ENCODE data around the gene CEP44. TPM values are rescaled to one million over a fixed set of nuclear protein-coding genes. Genes with fewer than 3 reads are reported as not detected.

The CEP44 gene
- total and polyA plus RNA-seq, 10 of the 15 experiments (the other 5 are each of a cell fraction or from before 2014, with no cell fraction given), result 7.6 to 19.8 (median 14.2) TPM

DNA sequence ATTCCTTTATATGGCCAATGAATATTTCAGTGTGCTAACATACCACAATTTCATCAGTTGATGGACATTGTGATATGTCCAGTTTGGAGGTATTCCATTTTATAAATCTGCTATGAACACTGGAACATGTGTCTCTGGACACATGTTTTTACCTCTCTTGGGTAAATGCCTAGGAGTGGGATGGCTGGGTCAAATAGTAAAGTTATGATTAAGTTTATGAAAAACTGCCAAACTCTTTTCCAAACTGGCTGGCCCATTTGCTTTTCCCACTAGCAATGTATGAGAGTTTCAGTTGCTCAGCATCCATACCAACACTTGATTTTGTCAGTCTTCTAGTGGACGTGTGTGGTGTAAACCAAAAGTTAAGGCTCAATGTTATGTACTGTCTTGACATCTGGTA, 40.5 kb downstream of the CEP44 start (continued):
- TF ChIP-seq, protein P1, sequence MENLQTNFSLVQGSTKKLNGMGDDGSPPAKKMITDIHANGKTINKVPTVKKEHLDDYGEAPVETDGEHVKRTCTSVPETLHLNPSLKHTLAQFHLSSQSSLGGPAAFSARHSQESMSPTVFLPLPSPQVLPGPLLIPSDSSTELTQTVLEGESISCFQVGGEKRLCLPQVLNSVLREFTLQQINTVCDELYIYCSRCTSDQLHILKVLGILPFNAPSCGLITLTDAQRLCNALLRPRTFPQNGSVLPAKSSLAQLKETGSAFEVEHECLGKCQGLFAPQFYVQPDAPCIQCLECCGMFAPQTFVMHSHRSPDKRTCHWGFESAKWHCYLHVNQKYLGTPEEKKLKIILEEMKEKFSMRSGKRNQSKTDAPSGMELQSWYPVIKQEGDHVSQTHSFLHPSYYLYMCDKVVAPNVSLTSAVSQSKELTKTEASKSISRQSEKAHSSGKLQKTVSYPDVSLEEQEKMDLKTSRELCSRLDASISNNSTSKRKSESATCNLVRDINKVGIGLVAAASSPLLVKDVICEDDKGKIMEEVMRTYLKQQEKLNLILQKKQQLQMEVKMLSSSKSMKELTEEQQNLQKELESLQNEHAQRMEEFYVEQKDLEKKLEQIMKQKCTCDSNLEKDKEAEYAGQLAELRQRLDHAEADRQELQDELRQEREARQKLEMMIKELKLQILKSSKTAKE (IDR thresholded peaks at IDR 0.05; ENCODE audit: low read depth, poor library complexity, severe bottlenecking), result no peak
- TF ChIP-seq IKZF1 (conservative IDR thresholded peaks at IDR 0.05), result no peak

DNA sequence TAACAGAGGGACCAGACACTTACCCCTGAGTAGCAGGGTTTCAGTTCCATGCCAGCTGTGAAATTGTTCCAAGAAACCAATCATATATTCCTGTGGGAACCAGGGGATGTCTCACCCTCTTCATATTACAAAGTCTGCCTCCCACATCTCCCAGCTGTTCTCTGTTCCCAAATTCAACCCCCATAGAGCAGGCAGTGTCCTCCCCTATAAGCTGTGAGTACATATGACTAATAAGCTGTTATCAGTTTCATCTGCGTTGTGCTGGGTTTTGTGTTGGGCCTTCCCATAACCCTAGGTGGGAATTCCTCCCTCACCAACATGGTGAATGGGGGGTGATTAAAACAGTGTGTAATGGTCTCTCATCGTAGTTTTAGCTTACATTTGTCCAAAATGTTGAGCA, 41.0 kb downstream of the CEP44 start:
- BruUV-seq (replicated peaks), result no TSS peak
- in situ Hi-C loops (cut with MboI) (loop anchor here (25.0 kb wide), 1 partner anchor 812 kb away; no protein-coding TSS in a partner anchor), intact Hi-C loops (cut with micrococcal nuclease; ENCODE audit: unreplicated experiment) (no loop called here)
- ChIA-PET CTCF (interaction anchor here (0.6 to 1.5 kb wide), 2 partner anchors 102 to 104 kb away, joined by 3 read pairs; no protein-coding TSS in a partner anchor), RAD21 (ENCODE audit: unreplicated experiment) (no interaction called here), SMC1A (ENCODE audit: uncharacterized antibody, unreplicated experiment) (no interaction called here), POLR2A (no interaction called here)
- Histone ChIP-seq H3K9me3 (replicated peaks; ENCODE audit: control insufficient read depth, insufficient read depth, low read length) (no peaks in the 10 kb centered on the region), H3K27me3 (replicated peaks in 1 of 2; ENCODE audit: control insufficient read depth in 2 of 2, insufficient read depth in 2 of 2, low read length in 1 of 2) (no peaks in the 10 kb centered on the region), H2AFZ (ENCODE audit: control insufficient read depth, low read depth, low read length) (no peak overlapping the region), H3K4me3 (no peak overlapping the region), H4K20me1 (ENCODE audit: control insufficient read depth, insufficient read depth) (no peaks in the 10 kb centered on the region), H3K4me1 (ENCODE audit: control insufficient read depth, insufficient read depth, low read length) (no peaks in the 10 kb centered on the region), H3K79me2 (ENCODE audit: control insufficient read depth, insufficient read depth, low read length) (no peaks in the 10 kb centered on the region), H3K36me3 (ENCODE audit: control insufficient read depth in 2 of 2, insufficient read depth in 2 of 2, low read length in 1 of 2) (no peaks in the 10 kb centered on the region; a peak in 1 of 4 replicates), H3K4me2 (ENCODE audit: control insufficient read depth, insufficient read depth) (no peak overlapping the region), H3K27ac (ENCODE audit: control insufficient read depth, insufficient read depth) (no peak overlapping the region), H3K9ac (ENCODE audit: control insufficient read depth, insufficient read depth, low read length) (no peak overlapping the region)
- no peak for FAIRE-seq
- ATAC-seq, result no peak
- DNase-seq (ENCODE audit: low read depth, low spot score), result no peak
- 45% methylated on average over 2 of the region's 2 CpGs for WGBS (ENCODE audit: insufficient coverage, insufficient replicate concordance, low lambda C conversion rate, missing lambda C conversion rate)
- TF ChIP-seq, protein P2, sequence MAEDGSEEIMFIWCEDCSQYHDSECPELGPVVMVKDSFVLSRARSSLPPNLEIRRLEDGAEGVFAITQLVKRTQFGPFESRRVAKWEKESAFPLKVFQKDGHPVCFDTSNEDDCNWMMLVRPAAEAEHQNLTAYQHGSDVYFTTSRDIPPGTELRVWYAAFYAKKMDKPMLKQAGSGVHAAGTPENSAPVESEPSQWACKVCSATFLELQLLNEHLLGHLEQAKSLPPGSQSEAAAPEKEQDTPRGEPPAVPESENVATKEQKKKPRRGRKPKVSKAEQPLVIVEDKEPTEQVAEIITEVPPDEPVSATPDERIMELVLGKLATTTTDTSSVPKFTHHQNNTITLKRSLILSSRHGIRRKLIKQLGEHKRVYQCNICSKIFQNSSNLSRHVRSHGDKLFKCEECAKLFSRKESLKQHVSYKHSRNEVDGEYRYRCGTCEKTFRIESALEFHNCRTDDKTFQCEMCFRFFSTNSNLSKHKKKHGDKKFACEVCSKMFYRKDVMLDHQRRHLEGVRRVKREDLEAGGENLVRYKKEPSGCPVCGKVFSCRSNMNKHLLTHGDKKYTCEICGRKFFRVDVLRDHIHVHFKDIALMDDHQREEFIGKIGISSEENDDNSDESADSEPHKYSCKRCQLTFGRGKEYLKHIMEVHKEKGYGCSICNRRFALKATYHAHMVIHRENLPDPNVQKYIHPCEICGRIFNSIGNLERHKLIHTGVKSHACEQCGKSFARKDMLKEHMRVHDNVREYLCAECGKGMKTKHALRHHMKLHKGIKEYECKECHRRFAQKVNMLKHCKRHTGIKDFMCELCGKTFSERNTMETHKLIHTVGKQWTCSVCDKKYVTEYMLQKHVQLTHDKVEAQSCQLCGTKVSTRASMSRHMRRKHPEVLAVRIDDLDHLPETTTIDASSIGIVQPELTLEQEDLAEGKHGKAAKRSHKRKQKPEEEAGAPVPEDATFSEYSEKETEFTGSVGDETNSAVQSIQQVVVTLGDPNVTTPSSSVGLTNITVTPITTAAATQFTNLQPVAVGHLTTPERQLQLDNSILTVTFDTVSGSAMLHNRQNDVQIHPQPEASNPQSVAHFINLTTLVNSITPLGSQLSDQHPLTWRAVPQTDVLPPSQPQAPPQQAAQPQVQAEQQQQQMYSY (CRISPR knock-in tag; IDR thresholded peaks at IDR 0.05), result no peak
- TF ChIP-seq, protein P3, sequence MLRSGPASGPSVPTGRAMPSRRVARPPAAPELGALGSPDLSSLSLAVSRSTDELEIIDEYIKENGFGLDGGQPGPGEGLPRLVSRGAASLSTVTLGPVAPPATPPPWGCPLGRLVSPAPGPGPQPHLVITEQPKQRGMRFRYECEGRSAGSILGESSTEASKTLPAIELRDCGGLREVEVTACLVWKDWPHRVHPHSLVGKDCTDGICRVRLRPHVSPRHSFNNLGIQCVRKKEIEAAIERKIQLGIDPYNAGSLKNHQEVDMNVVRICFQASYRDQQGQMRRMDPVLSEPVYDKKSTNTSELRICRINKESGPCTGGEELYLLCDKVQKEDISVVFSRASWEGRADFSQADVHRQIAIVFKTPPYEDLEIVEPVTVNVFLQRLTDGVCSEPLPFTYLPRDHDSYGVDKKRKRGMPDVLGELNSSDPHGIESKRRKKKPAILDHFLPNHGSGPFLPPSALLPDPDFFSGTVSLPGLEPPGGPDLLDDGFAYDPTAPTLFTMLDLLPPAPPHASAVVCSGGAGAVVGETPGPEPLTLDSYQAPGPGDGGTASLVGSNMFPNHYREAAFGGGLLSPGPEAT (IDR thresholded peaks at IDR 0.05; ENCODE audit: low read depth), result no peak
- no peak for TF ChIP-seq POLR2AphosphoS2 (IDR thresholded peaks at IDR 0.05; ENCODE audit: low read depth, low read length)
- TF ChIP-seq ZBED1 (IDR thresholded peaks at IDR 0.05; ENCODE audit: borderline replicate concordance), result no peak
- no peak for TF ChIP-seq BHLHE40 (IDR thresholded peaks at IDR 0.05; ENCODE audit: borderline replicate concordance in 1 of 2, low read depth in 2 of 2, low read length in 1 of 2)
- TF ChIP-seq EED (IDR thresholded peaks at IDR 0.05; ENCODE audit: low read depth), result no peak
- no peak for TF ChIP-seq SRF (IDR thresholded peaks at IDR 0.05; ENCODE audit: low read depth in 2 of 2, low read length in 2 of 2)
- no peak for TF ChIP-seq SPI1 (IDR thresholded peaks at IDR 0.05; ENCODE audit: borderline replicate concordance, insufficient read depth, low read depth, low read length)
- TF ChIP-seq RCOR1 (conservative IDR thresholded peaks at IDR 0.05; ENCODE audit: low read depth, low read length), result no peak
- TF ChIP-seq, protein P4, sequence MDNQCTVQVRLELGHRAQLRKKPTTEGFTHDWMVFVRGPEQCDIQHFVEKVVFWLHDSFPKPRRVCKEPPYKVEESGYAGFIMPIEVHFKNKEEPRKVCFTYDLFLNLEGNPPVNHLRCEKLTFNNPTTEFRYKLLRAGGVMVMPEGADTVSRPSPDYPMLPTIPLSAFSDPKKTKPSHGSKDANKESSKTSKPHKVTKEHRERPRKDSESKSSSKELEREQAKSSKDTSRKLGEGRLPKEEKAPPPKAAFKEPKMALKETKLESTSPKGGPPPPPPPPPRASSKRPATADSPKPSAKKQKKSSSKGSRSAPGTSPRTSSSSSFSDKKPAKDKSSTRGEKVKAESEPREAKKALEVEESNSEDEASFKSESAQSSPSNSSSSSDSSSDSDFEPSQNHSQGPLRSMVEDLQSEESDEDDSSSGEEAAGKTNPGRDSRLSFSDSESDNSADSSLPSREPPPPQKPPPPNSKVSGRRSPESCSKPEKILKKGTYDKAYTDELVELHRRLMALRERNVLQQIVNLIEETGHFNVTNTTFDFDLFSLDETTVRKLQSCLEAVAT (IDR thresholded peaks at IDR 0.05), result no peak
- TF ChIP-seq FOS (IDR thresholded peaks at IDR 0.05; ENCODE audit: borderline replicate concordance, extremely low read depth, insufficient read length), result no peak
- no peak for TF ChIP-seq CREB1 (IDR thresholded peaks at IDR 0.05; ENCODE audit: low read depth)
